Measurements from ENCODE around the gene PHC2.

Gene PHC2

DNA sequence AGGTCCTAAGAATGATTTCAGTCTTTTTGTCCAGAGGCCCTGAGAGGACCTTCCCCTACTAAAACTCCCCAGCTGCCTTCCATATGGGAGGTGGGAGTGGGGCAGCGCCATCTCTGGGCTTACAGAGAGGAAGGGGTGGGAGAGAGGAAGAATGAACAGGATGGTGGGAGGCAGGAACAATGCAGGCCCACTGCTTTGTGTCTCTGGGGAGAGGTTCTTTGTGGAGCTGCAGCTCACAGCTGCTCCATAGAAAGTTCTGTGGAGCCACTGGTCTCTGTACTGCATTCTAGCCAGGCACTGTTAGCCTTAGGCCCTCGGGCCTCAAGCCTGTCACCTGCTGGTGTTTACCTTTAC lies 66.4 kb downstream of the PHC2 start:
- H2BK5ac ChIP-seq (ENCODE audit: low read length), result no peak overlapping the region
- H3K56ac ChIP-seq (ENCODE audit: low read length), result peak overlapping the region; percentile 30
- H3K4me2 ChIP-seq (ENCODE audit: low read length), result no peak overlapping the region
- H3K4me1 ChIP-seq (ENCODE audit: control insufficient read depth, low read depth, low read length), result peaks cover 15% of the 10 kb centered on the region
- no peak overlapping the region for H2AK5ac ChIP-seq (ENCODE audit: low read length)
- H2BK120ac ChIP-seq (ENCODE audit: low read depth, low read length), result no peak overlapping the region
- WGBS (ENCODE audit: extremely low coverage, insufficient coverage, low lambda C conversion rate), result no CpG with 5 or more reads among the region's 2 CpGs
- H3K18ac ChIP-seq (ENCODE audit: low read length), result no peak overlapping the region
- H3K27ac ChIP-seq (ENCODE audit: low read depth, low read length), result peak overlapping the region; percentile 15
- no peak overlapping the region for H4K5ac ChIP-seq (ENCODE audit: low read length)
- H3K4ac ChIP-seq (ENCODE audit: low read depth, low read length), result no peak overlapping the region
- H4K8ac ChIP-seq (ENCODE audit: low read depth, low read length), result no peak overlapping the region
- H3K9ac ChIP-seq (ENCODE audit: low read length), result no peak overlapping the region
- no peaks in the 10 kb centered on the region for H3K27me3 ChIP-seq (ENCODE audit: insufficient read depth, low read length, poor library complexity)
- H3K79me2 ChIP-seq (ENCODE audit: control insufficient read depth, insufficient read depth, low read length), result no peaks in the 10 kb centered on the region
- no peak overlapping the region for H3K4me3 ChIP-seq (ENCODE audit: low read length)
- H3K79me1 ChIP-seq (ENCODE audit: low read length), result no peaks in the 10 kb centered on the region
- DNase-seq, result no peak
- no peak overlapping the region for H3K23ac ChIP-seq (ENCODE audit: low read length)
- H2BK15ac ChIP-seq (replicated peaks; ENCODE audit: low read depth), result no peak overlapping the region
- no peaks in the 10 kb centered on the region for H3K36me3 ChIP-seq (ENCODE audit: control insufficient read depth, insufficient read depth, low read length)

DNA sequence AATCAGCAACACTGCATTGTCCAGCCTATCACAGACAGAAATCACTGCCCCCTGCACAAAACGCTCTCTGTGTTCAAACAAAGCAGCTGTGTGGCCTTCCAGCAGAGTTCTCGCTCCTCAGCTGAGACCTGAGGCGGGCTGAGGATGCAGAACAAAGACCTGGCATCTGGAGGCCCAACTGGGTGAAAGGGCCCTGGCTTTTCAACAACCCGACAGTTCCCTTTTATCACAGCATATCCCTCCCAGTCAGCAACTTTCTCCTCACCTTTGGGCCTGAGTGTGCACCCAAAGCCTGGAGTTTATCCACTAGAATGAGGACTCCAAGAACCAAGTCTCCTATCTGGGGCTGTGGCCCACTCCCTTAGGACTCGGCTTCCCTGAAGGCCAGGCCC lies 67.4 kb downstream of the PHC2 start:
- Histone ChIP-seq H4K5ac (ENCODE audit: low read length) (no peak overlapping the region), H3K23ac (ENCODE audit: low read length) (no peak overlapping the region), H3K4me2 (ENCODE audit: low read length) (peak overlapping the region; percentile 14), H3K79me1 (ENCODE audit: low read length) (no peaks in the 10 kb centered on the region), H2BK5ac (ENCODE audit: low read length) (peak overlapping the region; percentile 58), H3K18ac (ENCODE audit: low read length) (no peak overlapping the region), H2BK120ac (ENCODE audit: low read depth, low read length) (no peak overlapping the region), H2BK15ac (replicated peaks; ENCODE audit: low read depth) (no peak overlapping the region), H3K4me1 (ENCODE audit: control insufficient read depth, low read depth, low read length) (peaks cover 15% of the 10 kb centered on the region), H3K27ac (ENCODE audit: low read depth, low read length) (peak overlapping the region; percentile 78), H3K27me3 (ENCODE audit: insufficient read depth, low read length, poor library complexity) (peaks cover 2% of the 10 kb centered on the region), H3K36me3 (ENCODE audit: control insufficient read depth, insufficient read depth, low read length) (no peaks in the 10 kb centered on the region), H3K9ac (ENCODE audit: low read length) (peak overlapping the region; percentile 44), H3K4ac (ENCODE audit: low read depth, low read length) (no peak overlapping the region), H3K79me2 (ENCODE audit: control insufficient read depth, insufficient read depth, low read length) (no peaks in the 10 kb centered on the region), H3K56ac (ENCODE audit: low read length) (peak overlapping the region; percentile 79), H3K4me3 (ENCODE audit: low read length) (no peak overlapping the region), H2AK5ac (ENCODE audit: low read length) (peak overlapping the region; percentile 40), H4K8ac (ENCODE audit: low read depth, low read length) (no peak overlapping the region)
- no peak for DNase-seq
- WGBS (ENCODE audit: extremely low coverage, insufficient coverage, low lambda C conversion rate), result no CpG with 5 or more reads among the region's 5 CpGs

- Histone ChIP-seq H3K36me3 (ENCODE audit: control insufficient read depth, insufficient read depth, low read length) (no peaks in the 10 kb centered on the region), H3K56ac (ENCODE audit: low read length) (peak overlapping the region; percentile 79), H3K9ac (ENCODE audit: low read length) (no peak overlapping the region), H3K79me2 (ENCODE audit: control insufficient read depth, insufficient read depth, low read length) (no peaks in the 10 kb centered on the region), H4K5ac (ENCODE audit: low read length) (no peak overlapping the region), H2BK15ac (replicated peaks; ENCODE audit: low read depth) (no peak overlapping the region), H3K18ac (ENCODE audit: low read length) (no peak overlapping the region), H2BK5ac (ENCODE audit: low read length) (no peak overlapping the region), H2AK5ac (ENCODE audit: low read length) (no peak overlapping the region), H3K4me3 (ENCODE audit: low read length) (no peak overlapping the region), H3K79me1 (ENCODE audit: low read length) (no peaks in the 10 kb centered on the region), H3K4me2 (ENCODE audit: low read length) (no peak overlapping the region), H3K27ac (ENCODE audit: low read depth, low read length) (no peak overlapping the region), H2BK120ac (ENCODE audit: low read depth, low read length) (no peak overlapping the region), H3K4ac (ENCODE audit: low read depth, low read length) (no peak overlapping the region), H4K8ac (ENCODE audit: low read depth, low read length) (no peak overlapping the region), H3K27me3 (ENCODE audit: insufficient read depth, low read length, poor library complexity) (peaks cover 2% of the 10 kb centered on the region), H3K23ac (ENCODE audit: low read length) (no peak overlapping the region), H3K4me1 (ENCODE audit: control insufficient read depth, low read depth, low read length) (peaks cover 15% of the 10 kb centered on the region)
- no peak for DNase-seq
- no CpG with 5 or more reads among the region's 5 CpGs for WGBS (ENCODE audit: extremely low coverage, insufficient coverage, low lambda C conversion rate)
These were observed 67.9 kb downstream of the PHC2 start for GRCh38 chr1:33363021-33363420.

- H3K27me3 ChIP-seq (ENCODE audit: insufficient read depth, low read length, poor library complexity), result peaks cover 2% of the 10 kb centered on the region
- H3K4ac ChIP-seq (ENCODE audit: low read depth, low read length), result no peak overlapping the region
- peaks cover 17% of the 10 kb centered on the region for H3K4me1 ChIP-seq (ENCODE audit: control insufficient read depth, low read depth, low read length)
- H3K79me2 ChIP-seq (ENCODE audit: control insufficient read depth, insufficient read depth, low read length), result no peaks in the 10 kb centered on the region
- no peak overlapping the region for H3K27ac ChIP-seq (ENCODE audit: low read depth, low read length)
- no peaks in the 10 kb centered on the region for H3K36me3 ChIP-seq (ENCODE audit: control insufficient read depth, insufficient read depth, low read length)
- H3K4me3 ChIP-seq (ENCODE audit: low read length), result no peak overlapping the region
- no peak overlapping the region for H2BK5ac ChIP-seq (ENCODE audit: low read length)
- no peak overlapping the region for H4K5ac ChIP-seq (ENCODE audit: low read length)
- no CpG with 5 or more reads among the region's 11 CpGs for WGBS (ENCODE audit: extremely low coverage, insufficient coverage, low lambda C conversion rate)
- no peak overlapping the region for H2BK120ac ChIP-seq (ENCODE audit: low read depth, low read length)
- H3K9ac ChIP-seq (ENCODE audit: low read length), result no peak overlapping the region
- no peak overlapping the region for H3K18ac ChIP-seq (ENCODE audit: low read length)
- H4K8ac ChIP-seq (ENCODE audit: low read depth, low read length), result no peak overlapping the region
- H3K23ac ChIP-seq (ENCODE audit: low read length), result no peak overlapping the region
- no peak overlapping the region for H2AK5ac ChIP-seq (ENCODE audit: low read length)
- peak; percentile 89 for DNase-seq
- no peaks in the 10 kb centered on the region for H3K79me1 ChIP-seq (ENCODE audit: low read length)
- H3K56ac ChIP-seq (ENCODE audit: low read length), result no peak overlapping the region
- H3K4me2 ChIP-seq (ENCODE audit: low read length), result no peak overlapping the region
- H2BK15ac ChIP-seq (replicated peaks; ENCODE audit: low read depth), result no peak overlapping the region
These were observed 69.2 kb downstream of the PHC2 start for GRCh38 chr1:33361532-33362235.

GRCh38 chr1:33360367-33360766 lies 70.5 kb downstream of the PHC2 start:
- Histone ChIP-seq H3K56ac (ENCODE audit: low read length) (no peak overlapping the region), H4K5ac (ENCODE audit: low read length) (no peak overlapping the region), H3K23ac (ENCODE audit: low read length) (no peak overlapping the region), H3K27me3 (ENCODE audit: insufficient read depth, low read length, poor library complexity) (peaks cover 2% of the 10 kb centered on the region), H3K18ac (ENCODE audit: low read length) (no peak overlapping the region), H3K4me2 (ENCODE audit: low read length) (no peak overlapping the region), H4K8ac (ENCODE audit: low read depth, low read length) (no peak overlapping the region), H3K36me3 (ENCODE audit: control insufficient read depth, insufficient read depth, low read length) (no peaks in the 10 kb centered on the region), H3K27ac (ENCODE audit: low read depth, low read length) (no peak overlapping the region), H2AK5ac (ENCODE audit: low read length) (no peak overlapping the region), H2BK120ac (ENCODE audit: low read depth, low read length) (no peak overlapping the region), H3K9ac (ENCODE audit: low read length) (no peak overlapping the region), H3K4me3 (ENCODE audit: low read length) (no peak overlapping the region), H3K4me1 (ENCODE audit: control insufficient read depth, low read depth, low read length) (peaks cover 17% of the 10 kb centered on the region), H2BK5ac (ENCODE audit: low read length) (no peak overlapping the region), H2BK15ac (replicated peaks; ENCODE audit: low read depth) (no peak overlapping the region), H3K79me1 (ENCODE audit: low read length) (no peaks in the 10 kb centered on the region), H3K79me2 (ENCODE audit: control insufficient read depth, insufficient read depth, low read length) (no peaks in the 10 kb centered on the region), H3K4ac (ENCODE audit: low read depth, low read length) (no peak overlapping the region)
- WGBS (ENCODE audit: extremely low coverage, insufficient coverage, low lambda C conversion rate), result no CpG with 5 or more reads among the region's 1 CpG
- no peak for DNase-seq

GRCh38 chr1:33359931-33360330 lies 71.0 kb downstream of the PHC2 start:
- no peak overlapping the region for H3K4ac ChIP-seq (ENCODE audit: low read depth, low read length)
- no peak overlapping the region for H3K23ac ChIP-seq (ENCODE audit: low read length)
- no peak overlapping the region for H4K8ac ChIP-seq (ENCODE audit: low read depth, low read length)
- H3K27ac ChIP-seq (ENCODE audit: low read depth, low read length), result no peak overlapping the region
- no CpG with 5 or more reads among the region's 2 CpGs for WGBS (ENCODE audit: extremely low coverage, insufficient coverage, low lambda C conversion rate)
- H3K36me3 ChIP-seq (ENCODE audit: control insufficient read depth, insufficient read depth, low read length), result no peaks in the 10 kb centered on the region
- H3K4me1 ChIP-seq (ENCODE audit: control insufficient read depth, low read depth, low read length), result peaks cover 17% of the 10 kb centered on the region
- no peak overlapping the region for H2BK5ac ChIP-seq (ENCODE audit: low read length)
- no peak overlapping the region for H4K5ac ChIP-seq (ENCODE audit: low read length)
- H3K4me3 ChIP-seq (ENCODE audit: low read length), result no peak overlapping the region
- no peaks in the 10 kb centered on the region for H3K79me1 ChIP-seq (ENCODE audit: low read length)
- H3K9ac ChIP-seq (ENCODE audit: low read length), result no peak overlapping the region
- H2BK120ac ChIP-seq (ENCODE audit: low read depth, low read length), result no peak overlapping the region
- no peak for DNase-seq
- no peak overlapping the region for H2AK5ac ChIP-seq (ENCODE audit: low read length)
- H2BK15ac ChIP-seq (replicated peaks; ENCODE audit: low read depth), result no peak overlapping the region
- no peak overlapping the region for H3K18ac ChIP-seq (ENCODE audit: low read length)
- H3K27me3 ChIP-seq (ENCODE audit: insufficient read depth, low read length, poor library complexity), result peaks cover 2% of the 10 kb centered on the region
- no peak overlapping the region for H3K4me2 ChIP-seq (ENCODE audit: low read length)
- no peak overlapping the region for H3K56ac ChIP-seq (ENCODE audit: low read length)
- H3K79me2 ChIP-seq (ENCODE audit: control insufficient read depth, insufficient read depth, low read length), result no peaks in the 10 kb centered on the region
